ENCODE measurements around the gene SEMA4B. TPM values are rescaled to one million over a fixed set of nuclear protein-coding genes. Genes with fewer than 3 reads are reported as not detected.

The SEMA4B gene
- total and polyA plus RNA-seq, 10 of the 15 experiments (the other 5 are each of a cell fraction or from before 2014, with no cell fraction given): 0.87 to 26.0 (median 9.3) TPM

DNA sequence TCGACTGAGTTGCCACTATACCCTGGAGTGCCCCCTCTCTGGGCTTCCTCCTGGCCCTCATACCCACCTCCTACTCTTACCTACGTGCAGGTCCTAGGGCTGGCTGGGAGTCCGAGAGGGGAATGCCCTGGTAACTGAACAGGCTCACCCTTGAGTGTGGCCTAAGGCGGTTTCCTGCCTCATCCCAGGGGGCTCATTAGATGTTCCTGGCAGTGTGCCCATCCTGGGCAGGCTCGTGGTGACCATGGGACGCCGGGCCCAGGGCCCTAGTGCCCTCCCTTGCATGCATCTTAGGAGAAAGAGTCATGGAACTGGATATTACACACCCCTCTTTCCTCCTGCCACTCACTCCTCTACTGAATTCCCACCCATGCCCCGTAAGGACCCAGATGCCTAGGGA, 2.8 kb downstream of the SEMA4B start:
- intact Hi-C loops (cut with micrococcal nuclease; ENCODE audit: unreplicated experiment) (loop anchor here (5.0 kb wide), 1 partner anchor 42 kb away; no protein-coding TSS in a partner anchor), in situ Hi-C loops (cut with MboI) (no loop called here)
- POLR2A ChIA-PET: interaction anchor here (0.9 to 7.0 kb wide), 7 partner anchors 11 to 57 kb away, joined by 3 to 101 read pairs (median 8); partner anchors contain the start of genes CIB1 and GDPGP1
- ATAC-seq: peak; percentile 43
- Histone ChIP-seq H3K9me3 (replicated peaks; ENCODE audit: control insufficient read depth, insufficient read depth, low read length) (no peaks in the 10 kb centered on the region), H3K9ac (ENCODE audit: control insufficient read depth, insufficient read depth, low read length) (no peak overlapping the region), H3K79me2 (ENCODE audit: control insufficient read depth, insufficient read depth, low read length) (no peaks in the 10 kb centered on the region; the same call in 1 of the 2 replicates), H3K27ac (ENCODE audit: control insufficient read depth, insufficient read depth) (no peak overlapping the region), H3K27me3 (replicated peaks in 1 of 2; ENCODE audit: control insufficient read depth in 2 of 2, insufficient read depth in 2 of 2, low read length in 1 of 2) (no peaks in the 10 kb centered on the region), H3K4me1 (ENCODE audit: control insufficient read depth, insufficient read depth, low read length) (peaks cover 14% of the 10 kb centered on the region), H3K4me3 (no peak overlapping the region), H3K36me3 (ENCODE audit: control insufficient read depth in 2 of 2, insufficient read depth in 2 of 2, low read length in 1 of 2) (no peaks in the 10 kb centered on the region; a peak in 1 of 4 replicates), H3K4me2 (ENCODE audit: control insufficient read depth, insufficient read depth) (no peak overlapping the region), H2AFZ (ENCODE audit: control insufficient read depth, low read depth, low read length) (no peak overlapping the region), H4K20me1 (ENCODE audit: control insufficient read depth, insufficient read depth) (no peaks in the 10 kb centered on the region; the same call in 1 of the 2 replicates)
- RAD21 ChIA-PET (ENCODE audit: unreplicated experiment): interaction anchor here (1.2 to 4.5 kb wide), 4 partner anchors 12 to 42 kb away, joined by 3 to 18 read pairs (median 8); no protein-coding TSS in a partner anchor
- SMC1A ChIA-PET (ENCODE audit: uncharacterized antibody, unreplicated experiment): interaction anchor here (0.6 to 2.3 kb wide), 8 partner anchors 10 to 81 kb away, joined by 3 to 13 read pairs (median 4); no protein-coding TSS in a partner anchor
- 69% methylated on average over 8 of the region's 8 CpGs for WGBS (ENCODE audit: insufficient coverage, insufficient replicate concordance, low lambda C conversion rate, missing lambda C conversion rate)
- no TSS peak for BruUV-seq (replicated peaks)
- TF ChIP-seq IKZF1 (conservative IDR thresholded peaks at IDR 0.05): peak; percentile 63; the same call in 1 of the 2 replicates
- peak; percentile 80 for TF ChIP-seq MTA2 (IDR thresholded peaks at IDR 0.05; ENCODE audit: low read depth)
- TF ChIP-seq, protein P1, sequence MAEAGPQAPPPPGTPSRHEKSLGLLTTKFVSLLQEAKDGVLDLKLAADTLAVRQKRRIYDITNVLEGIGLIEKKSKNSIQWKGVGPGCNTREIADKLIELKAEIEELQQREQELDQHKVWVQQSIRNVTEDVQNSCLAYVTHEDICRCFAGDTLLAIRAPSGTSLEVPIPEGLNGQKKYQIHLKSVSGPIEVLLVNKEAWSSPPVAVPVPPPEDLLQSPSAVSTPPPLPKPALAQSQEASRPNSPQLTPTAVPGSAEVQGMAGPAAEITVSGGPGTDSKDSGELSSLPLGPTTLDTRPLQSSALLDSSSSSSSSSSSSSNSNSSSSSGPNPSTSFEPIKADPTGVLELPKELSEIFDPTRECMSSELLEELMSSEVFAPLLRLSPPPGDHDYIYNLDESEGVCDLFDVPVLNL (IDR thresholded peaks at IDR 0.05; ENCODE audit: low read depth, low read length): no peak
- peak; percentile 46; the same call in 1 of the 2 replicates for TF ChIP-seq BCL11A (IDR thresholded peaks at IDR 0.05; ENCODE audit: low read depth, low read length)
- no peak for TF ChIP-seq MYB (IDR thresholded peaks at IDR 0.05; ENCODE audit: borderline replicate concordance, low read depth, low read length)
- TF ChIP-seq YY1 (IDR thresholded peaks at IDR 0.05; ENCODE audit: low read depth, low read length): no peak
- peak; percentile 51; the same call in 1 of the 2 replicates for TF ChIP-seq DPF2 (IDR thresholded peaks at IDR 0.05)
- 0 out of 2 replicates have a peak, but pooled peaks have one; percentile 47 for TF ChIP-seq NR2F1 (conservative IDR thresholded peaks at IDR 0.05)
- peak; percentile 82 for TF ChIP-seq SMAD1 (IDR thresholded peaks at IDR 0.05; ENCODE audit: low read depth, partially characterized antibody)
- TF ChIP-seq IKZF2 (IDR thresholded peaks at IDR 0.05): peak in 1 of 2 experiments; percentile 27; a peak in 1 of 4 replicates
- TF ChIP-seq BHLHE40 (IDR thresholded peaks at IDR 0.05; ENCODE audit: borderline replicate concordance in 1 of 2, low read depth in 2 of 2, low read length in 1 of 2): peak; percentile 8 to 73; a peak in 2 of 4 replicates
- 0 out of 2 replicates have a peak, but pooled peaks have one; percentile 23 for TF ChIP-seq NBN (IDR thresholded peaks at IDR 0.05)
- TF ChIP-seq MEF2B (IDR thresholded peaks at IDR 0.05; ENCODE audit: partially characterized antibody, poor library complexity, severe bottlenecking): peak; percentile 90
- CTCF ChIA-PET: interaction anchor here (0.7 to 2.8 kb wide), 8 partner anchors 12 to 84 kb away, joined by 3 to 11 read pairs (median 4); no protein-coding TSS in a partner anchor
- no peak for DNase-seq (ENCODE audit: low read depth, low spot score)
- no peak for FAIRE-seq
